Smooth muscle cell of the brain vasculature (primary cell): ENCODE data around the gene TOMM22.

ENCODE experiments used
- DNase-seq: peaks from one replicate; pipeline ENCODE4 v3.0.0-alpha.2; 2012; ENCODE audit warnings: low read depth, low spot score

TOMM22 gene

DNA sequence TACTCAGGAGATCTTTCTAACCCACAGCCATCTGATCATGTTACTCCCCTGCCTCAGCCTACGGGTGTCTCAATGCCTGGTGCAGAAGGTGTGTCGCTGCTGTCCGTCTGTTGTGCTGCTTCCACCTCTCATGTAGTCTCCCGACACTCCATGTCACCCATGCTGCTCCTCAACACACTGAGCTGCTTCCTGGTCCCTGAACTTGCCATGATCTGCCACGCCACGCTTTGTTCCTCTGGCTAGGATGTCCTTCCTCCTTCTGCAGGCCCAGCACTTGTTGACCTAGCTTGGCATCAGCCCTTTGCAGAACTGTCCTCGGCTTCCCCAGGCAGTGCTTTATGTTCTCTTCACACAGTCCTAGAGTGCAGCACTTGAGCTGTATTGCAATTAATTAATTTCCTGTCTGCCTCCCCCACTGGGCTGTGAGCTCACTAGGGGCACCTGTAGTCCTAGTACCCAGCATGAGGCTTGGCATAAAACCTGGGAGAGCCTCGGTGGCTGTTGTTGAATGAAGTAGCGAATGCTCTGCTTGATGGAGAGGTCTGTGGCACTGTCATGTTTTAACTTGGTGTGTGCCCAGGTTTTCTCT is 33.5 kb downstream of the TOMM22 start:
- DNase-seq, result no peak

DNA sequence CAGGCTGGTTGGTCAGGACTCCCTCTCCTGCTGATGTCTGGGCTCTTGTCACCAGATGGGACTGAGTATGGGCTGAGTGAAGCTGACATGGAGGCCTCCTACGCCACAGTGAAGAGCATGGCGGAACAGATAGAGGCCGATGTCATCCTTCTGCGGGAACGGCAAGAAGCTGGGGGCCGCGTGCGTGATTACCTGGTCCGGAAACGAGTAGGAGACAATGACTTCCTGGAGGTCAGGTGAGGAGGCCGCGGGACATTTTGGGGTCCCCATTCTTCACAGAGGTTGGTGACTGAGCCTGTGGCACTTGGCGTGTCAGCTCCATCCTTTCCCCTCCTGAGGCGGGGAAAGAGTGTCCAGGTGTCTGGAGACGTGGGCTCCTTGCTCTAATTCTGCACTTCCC is 34.1 kb downstream of the TOMM22 start:
- no peak for DNase-seq

DNA sequence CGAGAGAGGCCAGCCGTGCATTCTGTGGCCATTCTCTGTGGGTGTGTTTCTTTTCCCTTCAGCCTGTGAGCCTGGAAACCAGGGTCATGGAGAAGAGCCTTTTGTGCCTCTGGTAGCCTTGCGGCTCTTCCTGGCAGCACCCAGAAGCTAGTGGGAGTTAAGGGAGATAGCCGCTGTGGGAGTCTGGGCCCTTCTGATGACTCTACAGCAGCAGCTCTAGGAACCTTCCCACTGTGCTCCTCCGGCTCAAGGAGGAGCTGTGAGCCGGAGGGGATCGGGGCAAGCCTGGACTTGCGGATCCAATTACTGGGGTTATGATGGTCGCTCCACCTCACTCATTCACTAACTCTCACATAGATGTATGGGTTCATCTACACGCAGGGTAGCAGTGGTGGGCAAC is 34.5 kb downstream of the TOMM22 start:
- DNase-seq, result no peak

- no peak for DNase-seq
Observed at GRCh38 chr22:38716826-38717225, 35.1 kb downstream of the TOMM22 start.

- no peak for DNase-seq
Observed at GRCh38 chr22:38717244-38717643, 35.5 kb downstream of the TOMM22 start.

- no peak for DNase-seq
Observed at GRCh38 chr22:38718414-38718813, 36.7 kb downstream of the TOMM22 start.

- DNase-seq, result no peak
Observed at GRCh38 chr22:38719196-38719595, 37.4 kb downstream of the TOMM22 start.

GRCh38 chr22:38720350-38720749 is 38.6 kb downstream of the TOMM22 start:
- no peak for DNase-seq

- no peak for DNase-seq
Observed at GRCh38 chr22:38721551-38721950, 39.8 kb downstream of the TOMM22 start.

DNA sequence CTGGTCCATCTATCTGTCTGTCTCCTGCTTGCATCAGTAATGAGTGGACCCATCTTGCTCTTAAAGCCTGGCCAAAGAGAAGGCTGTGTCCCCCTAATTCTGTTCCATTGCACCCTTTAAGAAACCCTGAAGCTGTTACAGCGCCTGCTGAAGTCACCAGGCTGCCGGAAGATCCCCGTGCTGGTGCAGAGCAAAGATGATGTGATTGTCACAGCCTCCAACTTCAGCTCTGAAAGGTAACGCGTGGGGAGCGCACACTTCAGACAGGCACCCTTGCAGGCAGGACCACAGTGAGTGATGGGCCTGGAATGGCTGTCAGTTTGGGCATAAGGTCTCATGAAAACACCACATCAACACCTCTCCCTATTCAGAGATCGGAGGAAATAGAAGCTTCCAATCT is 42.4 kb downstream of the TOMM22 start:
- DNase-seq, result no peak

DNA sequence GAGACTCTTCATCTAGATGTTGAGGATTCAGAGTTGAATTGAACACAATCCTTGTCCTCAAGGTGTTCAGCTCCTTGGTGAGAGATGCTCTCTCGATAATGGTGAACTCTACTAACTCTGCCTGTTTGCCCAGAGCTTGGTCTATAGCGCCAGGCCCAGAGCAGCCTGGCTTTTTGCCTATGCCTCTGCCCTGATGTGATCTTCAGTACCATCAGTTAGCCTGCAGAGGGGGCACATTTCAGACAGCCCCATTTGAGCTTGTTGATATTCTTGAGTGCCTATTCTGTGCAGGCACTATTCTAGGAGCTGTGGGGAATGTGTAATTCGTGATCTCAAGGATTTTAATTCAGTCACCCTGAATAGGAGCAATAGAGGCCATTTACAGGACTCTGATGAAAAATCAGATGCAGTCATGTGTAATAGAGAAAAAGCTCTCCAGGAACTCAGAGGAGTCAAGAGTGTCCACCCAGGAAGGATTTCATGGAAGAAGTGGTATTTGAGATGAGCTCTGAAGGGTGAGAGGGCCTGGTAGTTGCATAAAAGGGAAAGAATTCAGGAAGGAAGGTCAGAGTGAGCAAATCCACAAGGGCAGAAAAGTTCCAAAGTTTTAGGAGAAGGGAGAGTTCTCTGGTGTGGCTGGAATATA is 43.3 kb downstream of the TOMM22 start:
- no peak for DNase-seq

- no peak for DNase-seq
Observed at GRCh38 chr22:38725900-38726655, 44.3 kb downstream of the TOMM22 start.

DNA sequence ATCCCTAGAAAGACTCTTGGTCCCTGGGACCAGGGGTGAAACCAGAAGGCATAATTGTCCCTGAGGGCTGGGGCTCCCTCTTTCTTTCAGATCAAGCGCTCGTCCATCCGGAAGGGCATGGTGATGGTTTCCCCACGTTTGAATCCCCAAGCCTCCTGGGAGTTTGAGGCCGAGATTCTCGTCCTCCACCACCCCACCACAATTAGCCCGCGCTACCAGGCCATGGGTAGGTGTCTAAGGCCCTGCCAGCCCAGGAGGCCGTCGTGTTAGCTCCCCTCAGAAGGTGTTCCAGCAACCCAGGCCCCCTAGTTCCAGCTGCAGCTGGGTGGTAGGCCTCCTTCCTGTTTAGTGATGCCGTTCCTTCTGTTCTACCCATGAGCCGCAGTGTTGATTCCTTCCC is 45.4 kb downstream of the TOMM22 start:
- DNase-seq, result no peak

DNA sequence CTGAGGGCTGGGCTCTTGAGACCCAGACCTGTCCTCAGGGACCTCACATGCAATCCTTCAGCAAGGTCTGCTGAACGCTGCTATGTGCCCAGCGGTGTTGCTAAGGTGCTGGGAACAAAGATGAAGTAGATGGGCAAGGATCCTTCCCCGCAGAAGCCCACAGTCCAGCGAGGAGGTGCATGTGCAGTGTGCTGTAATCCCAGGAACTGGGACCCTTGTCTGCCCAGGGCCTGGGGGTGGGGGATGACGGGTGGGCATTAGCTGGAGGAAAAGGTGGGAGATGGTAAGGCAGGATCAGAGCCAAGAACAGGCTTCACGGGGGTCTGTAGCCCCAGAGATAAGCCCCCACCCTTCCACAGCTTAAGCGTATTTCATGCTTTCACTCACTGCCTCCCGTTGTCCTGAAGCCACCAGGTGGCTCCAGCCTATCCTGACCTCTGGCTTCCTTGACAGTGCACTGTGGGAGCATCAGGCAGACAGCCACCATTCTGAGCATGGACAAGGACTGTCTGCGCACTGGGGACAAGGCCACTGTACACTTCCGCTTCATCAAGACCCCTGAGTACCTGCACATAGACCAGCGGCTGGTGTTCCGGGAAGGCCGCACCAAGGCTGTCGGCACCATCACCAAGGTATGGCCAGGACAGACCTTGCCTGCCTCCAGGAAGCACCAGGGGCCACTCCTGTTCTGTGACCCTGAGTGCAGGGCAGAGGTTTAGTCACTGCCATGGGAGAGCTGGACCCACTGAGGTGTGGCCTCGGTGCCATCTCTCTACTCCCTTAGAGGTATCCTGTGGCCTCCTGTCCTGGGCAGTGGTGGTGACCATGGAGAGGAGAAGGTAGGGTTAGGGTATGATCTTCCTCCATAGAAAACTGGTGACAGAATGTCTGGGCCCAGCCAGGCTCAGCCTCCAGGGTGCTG is 46.0 kb downstream of the TOMM22 start:
- DNase-seq, result no peak

GRCh38 chr22:38728871-38729796 is 47.4 kb downstream of the TOMM22 start:
- peak; percentile 73 for DNase-seq

DNA sequence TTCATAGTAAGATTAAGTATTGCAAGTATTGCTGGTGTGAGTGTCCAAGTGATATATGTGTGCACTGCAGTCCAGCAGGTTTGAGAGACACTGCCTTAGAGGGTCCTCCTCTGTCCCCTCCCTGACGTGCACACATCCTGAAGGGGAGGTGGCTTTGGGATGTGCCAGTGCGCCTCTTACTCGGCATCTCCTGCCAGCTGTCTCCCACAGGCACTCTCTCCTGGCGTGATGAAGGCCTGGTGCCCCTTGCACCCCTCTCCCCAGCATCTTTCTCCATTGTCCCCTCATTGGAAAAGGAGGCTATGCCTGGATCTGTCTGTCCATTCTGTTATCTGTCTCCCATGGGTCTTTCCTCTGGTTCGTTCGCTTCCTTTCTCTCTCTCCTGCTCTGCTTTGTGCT is 48.2 kb downstream of the TOMM22 start:
- no peak for DNase-seq

GRCh38 chr22:38730411-38730871 is 48.7 kb downstream of the TOMM22 start:
- DNase-seq, result no peak

- no peak for DNase-seq
Observed at GRCh38 chr22:38731703-38732161, 50.0 kb downstream of the TOMM22 start.

DNA sequence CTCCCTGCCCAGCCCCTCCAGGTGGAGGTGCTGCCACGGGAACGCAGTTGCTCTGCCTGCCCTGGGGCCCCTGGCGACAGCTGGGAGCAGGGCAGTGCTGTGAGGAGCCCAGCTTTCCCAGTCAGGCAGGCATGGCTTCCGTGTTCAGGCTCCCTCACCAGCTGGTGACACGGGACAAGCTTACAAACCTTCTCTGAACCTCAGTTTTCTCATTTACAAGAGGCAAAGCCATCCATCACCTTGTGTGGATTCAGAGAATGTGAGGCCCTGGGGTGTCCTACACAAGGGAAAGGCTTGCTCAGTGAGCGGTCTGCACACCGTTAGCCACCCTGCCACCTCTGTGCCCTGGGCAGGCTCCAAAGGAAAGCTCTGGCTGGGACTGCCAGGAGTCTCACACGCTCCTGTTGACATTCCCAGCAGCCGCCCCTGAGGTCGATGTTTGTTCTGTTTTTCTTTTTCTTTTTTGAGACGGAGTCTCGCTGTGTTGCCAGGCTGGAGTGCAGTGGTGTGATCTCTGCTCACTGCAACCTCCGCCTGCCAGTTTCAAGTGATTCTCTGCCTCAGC is 50.6 kb downstream of the TOMM22 start:
- no peak for DNase-seq

- DNase-seq, result no peak
Observed at GRCh38 chr22:38733329-38733723, 51.6 kb downstream of the TOMM22 start.
